K562 (cell line): Measurements from ENCODE around the gene PACSIN3. TPM values are rescaled to one million over a fixed set of nuclear protein-coding genes. Genes with fewer than 3 reads are reported as not detected.

Source experiments
- BCOR ChIP-seq: fragments of 450-650 bp; IDR thresholded peaks from 2 replicates; pipeline ENCODE4 v1.6.1; 2016
- SMARCC2 ChIP-seq: fragments of 450-650 bp; IDR thresholded peaks from 2 replicates; pipeline ENCODE4 v1.6.1; 2017; ENCODE audit warnings: antibody characterized with exemption, moderate library complexity, mild to moderate bottlenecking, low read depth
- TAF1 ChIP-seq: IDR thresholded peaks from 2 replicates; pipeline ENCODE4 v1.6.1; 2011; ENCODE audit warnings: mild to moderate bottlenecking, low read length, moderate library complexity; ENCODE audit not compliant: insufficient read depth, control insufficient read depth, severe bottlenecking; ENCODE audit errors: extremely low read depth
- TEAD2 ChIP-seq: fragments of 450-650 bp; IDR thresholded peaks from 2 replicates; pipeline ENCODE4 v1.6.1; 2016; ENCODE audit warnings: missing genetic modification characterization, control low read depth, missing compliant biosample characterization
- U2AF1 ChIP-seq: fragments of 200-400 bp; formaldehyde crosslinking; optimal IDR thresholded peaks from 2 replicates; pipeline ENCODE3; 2017; ENCODE audit warnings: mild to moderate bottlenecking, low read depth, low read length, moderate library complexity
- XRCC5 ChIP-seq: fragments of 200-400 bp; formaldehyde crosslinking; IDR thresholded peaks from 2 replicates; pipeline ENCODE4 v1.6.1; 2017; ENCODE audit warnings: low read depth, mild to moderate bottlenecking, low read length
- ZNF146 ChIP-seq: IDR thresholded peaks from one replicate; pipeline ENCODE4 v1.6.1; 2018; ENCODE audit warnings: missing compliant biosample characterization; ENCODE audit not compliant: unreplicated experiment
- ZNF717 ChIP-seq: fragments of 250-450 bp; sonication (Bioruptor Pico); IDR thresholded peaks from 2 replicates; pipeline ENCODE4 v1.5.0; 2021
- polyA plus RNA-seq, 8 experiments: library from polyadenylated mRNA; depleted of rRNA in 4 of 8; stranded (reverse) in 5 of 8; unstranded in 3 of 8; fragments of >200 nt; fragmentation: Nextera tagmentation in 2 of 8; fragmentation: Illumina TruSeq in 1 of 8; extraction: Ambion mirVana in 2 of 8; extraction: Trizol in 1 of 8; gene quantifications; 2 replicates each; pipeline versions ENCODE4 v1.2.1 to v1.2.3, GENCODE V29; 2011 to 2014; ENCODE audit warnings: inconsistent platforms in 1 of 8, missing spikeins in 1 of 8
- total RNA-seq, 7 experiments: library from RNA; depleted of rRNA in 6 of 7; stranded (reverse); fragments of >200 nt in 6 of 7; fragmentation: Illumina TruSeq in 2 of 7; extraction: Trizol in 2 of 7; gene quantifications; 2 replicates each; pipeline versions ENCODE4 v1.2.1 to v1.2.3, GENCODE V29; 2011 to 2021; ENCODE audit warnings: low replicate concordance in 1 of 7
- TF ChIP-seq, protein P1 (sequence below): fragments of 200-600 bp; sonication (generic); IDR thresholded peaks from one replicate; pipeline ENCODE4 v1.6.1; 2012; ENCODE audit warnings: mild to moderate bottlenecking, low read depth, low read length, inconsistent platforms
- TF ChIP-seq, protein P2 (sequence below), 3 experiments: fragments of 200-800 bp in 1 of 3; fragments of 250-450 bp in 1 of 3; fragments of 450-650 bp in 1 of 3; sonication (Bioruptor Pico) in 1 of 3; sonication (Bioruptor generic) in 1 of 3; formaldehyde crosslinking in 1 of 3; IDR thresholded peaks; 2 replicates each; pipeline versions ENCODE4 v1.6.1 to v1.8.0; 2016 to 2022; ENCODE audit warnings: mild to moderate bottlenecking in 2 of 3, missing genetic modification characterization in 2 of 3, missing compliant biosample characterization in 1 of 3, moderate library complexity in 1 of 3
- TF ChIP-seq, protein P3 (sequence below): sonication (generic); formaldehyde crosslinking; IDR thresholded peaks from 2 replicates; pipeline ENCODE4 v1.8.0; 2023; ENCODE audit warnings: mild to moderate bottlenecking, missing genetic modification reagents

The PACSIN3 gene
- total and polyA plus RNA-seq, 9 of the 15 experiments (the other 6 are each of a cell fraction or from before 2014, with no cell fraction given): 0.13 to 18.1 (median 7.1) TPM

DNA sequence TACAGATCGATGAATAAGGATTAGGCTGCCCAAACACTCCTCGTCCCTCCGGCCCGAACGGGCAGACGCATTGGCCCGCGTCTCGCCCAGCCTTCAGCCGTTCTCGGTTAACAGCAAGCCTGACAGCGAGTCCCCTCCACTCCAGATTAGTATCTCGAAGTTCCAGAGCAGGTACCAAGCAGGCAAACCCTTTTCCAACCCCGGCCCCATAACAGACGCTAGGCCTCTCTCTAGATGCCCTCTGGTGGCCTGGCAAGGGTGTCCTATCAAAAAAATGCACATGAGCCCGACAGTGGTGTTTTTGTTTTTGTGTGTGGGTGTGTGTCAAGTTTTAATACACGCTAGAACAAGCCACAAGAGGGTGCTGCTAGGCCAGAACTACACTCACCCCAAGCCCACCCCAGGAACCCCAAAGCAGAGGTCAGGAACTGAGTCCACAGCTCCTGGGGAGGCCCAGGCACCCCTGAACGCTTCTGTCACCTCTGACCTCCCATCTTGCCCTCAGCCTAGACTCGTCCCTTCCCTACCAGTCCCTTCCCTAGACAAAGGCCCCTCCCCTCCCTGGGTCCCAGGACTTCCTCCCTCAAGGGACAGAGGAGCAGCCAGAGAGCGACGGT, 8.9 kb downstream of the PACSIN3 start (continued):
- TF ChIP-seq, protein P1, sequence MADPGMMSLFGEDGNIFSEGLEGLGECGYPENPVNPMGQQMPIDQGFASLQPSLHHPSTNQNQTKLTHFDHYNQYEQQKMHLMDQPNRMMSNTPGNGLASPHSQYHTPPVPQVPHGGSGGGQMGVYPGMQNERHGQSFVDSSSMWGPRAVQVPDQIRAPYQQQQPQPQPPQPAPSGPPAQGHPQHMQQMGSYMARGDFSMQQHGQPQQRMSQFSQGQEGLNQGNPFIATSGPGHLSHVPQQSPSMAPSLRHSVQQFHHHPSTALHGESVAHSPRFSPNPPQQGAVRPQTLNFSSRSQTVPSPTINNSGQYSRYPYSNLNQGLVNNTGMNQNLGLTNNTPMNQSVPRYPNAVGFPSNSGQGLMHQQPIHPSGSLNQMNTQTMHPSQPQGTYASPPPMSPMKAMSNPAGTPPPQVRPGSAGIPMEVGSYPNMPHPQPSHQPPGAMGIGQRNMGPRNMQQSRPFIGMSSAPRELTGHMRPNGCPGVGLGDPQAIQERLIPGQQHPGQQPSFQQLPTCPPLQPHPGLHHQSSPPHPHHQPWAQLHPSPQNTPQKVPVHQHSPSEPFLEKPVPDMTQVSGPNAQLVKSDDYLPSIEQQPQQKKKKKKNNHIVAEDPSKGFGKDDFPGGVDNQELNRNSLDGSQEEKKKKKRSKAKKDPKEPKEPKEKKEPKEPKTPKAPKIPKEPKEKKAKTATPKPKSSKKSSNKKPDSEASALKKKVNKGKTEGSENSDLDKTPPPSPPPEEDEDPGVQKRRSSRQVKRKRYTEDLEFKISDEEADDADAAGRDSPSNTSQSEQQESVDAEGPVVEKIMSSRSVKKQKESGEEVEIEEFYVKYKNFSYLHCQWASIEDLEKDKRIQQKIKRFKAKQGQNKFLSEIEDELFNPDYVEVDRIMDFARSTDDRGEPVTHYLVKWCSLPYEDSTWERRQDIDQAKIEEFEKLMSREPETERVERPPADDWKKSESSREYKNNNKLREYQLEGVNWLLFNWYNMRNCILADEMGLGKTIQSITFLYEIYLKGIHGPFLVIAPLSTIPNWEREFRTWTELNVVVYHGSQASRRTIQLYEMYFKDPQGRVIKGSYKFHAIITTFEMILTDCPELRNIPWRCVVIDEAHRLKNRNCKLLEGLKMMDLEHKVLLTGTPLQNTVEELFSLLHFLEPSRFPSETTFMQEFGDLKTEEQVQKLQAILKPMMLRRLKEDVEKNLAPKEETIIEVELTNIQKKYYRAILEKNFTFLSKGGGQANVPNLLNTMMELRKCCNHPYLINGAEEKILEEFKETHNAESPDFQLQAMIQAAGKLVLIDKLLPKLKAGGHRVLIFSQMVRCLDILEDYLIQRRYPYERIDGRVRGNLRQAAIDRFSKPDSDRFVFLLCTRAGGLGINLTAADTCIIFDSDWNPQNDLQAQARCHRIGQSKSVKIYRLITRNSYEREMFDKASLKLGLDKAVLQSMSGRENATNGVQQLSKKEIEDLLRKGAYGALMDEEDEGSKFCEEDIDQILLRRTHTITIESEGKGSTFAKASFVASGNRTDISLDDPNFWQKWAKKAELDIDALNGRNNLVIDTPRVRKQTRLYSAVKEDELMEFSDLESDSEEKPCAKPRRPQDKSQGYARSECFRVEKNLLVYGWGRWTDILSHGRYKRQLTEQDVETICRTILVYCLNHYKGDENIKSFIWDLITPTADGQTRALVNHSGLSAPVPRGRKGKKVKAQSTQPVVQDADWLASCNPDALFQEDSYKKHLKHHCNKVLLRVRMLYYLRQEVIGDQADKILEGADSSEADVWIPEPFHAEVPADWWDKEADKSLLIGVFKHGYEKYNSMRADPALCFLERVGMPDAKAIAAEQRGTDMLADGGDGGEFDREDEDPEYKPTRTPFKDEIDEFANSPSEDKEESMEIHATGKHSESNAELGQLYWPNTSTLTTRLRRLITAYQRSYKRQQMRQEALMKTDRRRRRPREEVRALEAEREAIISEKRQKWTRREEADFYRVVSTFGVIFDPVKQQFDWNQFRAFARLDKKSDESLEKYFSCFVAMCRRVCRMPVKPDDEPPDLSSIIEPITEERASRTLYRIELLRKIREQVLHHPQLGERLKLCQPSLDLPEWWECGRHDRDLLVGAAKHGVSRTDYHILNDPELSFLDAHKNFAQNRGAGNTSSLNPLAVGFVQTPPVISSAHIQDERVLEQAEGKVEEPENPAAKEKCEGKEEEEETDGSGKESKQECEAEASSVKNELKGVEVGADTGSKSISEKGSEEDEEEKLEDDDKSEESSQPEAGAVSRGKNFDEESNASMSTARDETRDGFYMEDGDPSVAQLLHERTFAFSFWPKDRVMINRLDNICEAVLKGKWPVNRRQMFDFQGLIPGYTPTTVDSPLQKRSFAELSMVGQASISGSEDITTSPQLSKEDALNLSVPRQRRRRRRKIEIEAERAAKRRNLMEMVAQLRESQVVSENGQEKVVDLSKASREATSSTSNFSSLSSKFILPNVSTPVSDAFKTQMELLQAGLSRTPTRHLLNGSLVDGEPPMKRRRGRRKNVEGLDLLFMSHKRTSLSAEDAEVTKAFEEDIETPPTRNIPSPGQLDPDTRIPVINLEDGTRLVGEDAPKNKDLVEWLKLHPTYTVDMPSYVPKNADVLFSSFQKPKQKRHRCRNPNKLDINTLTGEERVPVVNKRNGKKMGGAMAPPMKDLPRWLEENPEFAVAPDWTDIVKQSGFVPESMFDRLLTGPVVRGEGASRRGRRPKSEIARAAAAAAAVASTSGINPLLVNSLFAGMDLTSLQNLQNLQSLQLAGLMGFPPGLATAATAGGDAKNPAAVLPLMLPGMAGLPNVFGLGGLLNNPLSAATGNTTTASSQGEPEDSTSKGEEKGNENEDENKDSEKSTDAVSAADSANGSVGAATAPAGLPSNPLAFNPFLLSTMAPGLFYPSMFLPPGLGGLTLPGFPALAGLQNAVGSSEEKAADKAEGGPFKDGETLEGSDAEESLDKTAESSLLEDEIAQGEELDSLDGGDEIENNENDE: no peak
- TF ChIP-seq, protein P2, sequence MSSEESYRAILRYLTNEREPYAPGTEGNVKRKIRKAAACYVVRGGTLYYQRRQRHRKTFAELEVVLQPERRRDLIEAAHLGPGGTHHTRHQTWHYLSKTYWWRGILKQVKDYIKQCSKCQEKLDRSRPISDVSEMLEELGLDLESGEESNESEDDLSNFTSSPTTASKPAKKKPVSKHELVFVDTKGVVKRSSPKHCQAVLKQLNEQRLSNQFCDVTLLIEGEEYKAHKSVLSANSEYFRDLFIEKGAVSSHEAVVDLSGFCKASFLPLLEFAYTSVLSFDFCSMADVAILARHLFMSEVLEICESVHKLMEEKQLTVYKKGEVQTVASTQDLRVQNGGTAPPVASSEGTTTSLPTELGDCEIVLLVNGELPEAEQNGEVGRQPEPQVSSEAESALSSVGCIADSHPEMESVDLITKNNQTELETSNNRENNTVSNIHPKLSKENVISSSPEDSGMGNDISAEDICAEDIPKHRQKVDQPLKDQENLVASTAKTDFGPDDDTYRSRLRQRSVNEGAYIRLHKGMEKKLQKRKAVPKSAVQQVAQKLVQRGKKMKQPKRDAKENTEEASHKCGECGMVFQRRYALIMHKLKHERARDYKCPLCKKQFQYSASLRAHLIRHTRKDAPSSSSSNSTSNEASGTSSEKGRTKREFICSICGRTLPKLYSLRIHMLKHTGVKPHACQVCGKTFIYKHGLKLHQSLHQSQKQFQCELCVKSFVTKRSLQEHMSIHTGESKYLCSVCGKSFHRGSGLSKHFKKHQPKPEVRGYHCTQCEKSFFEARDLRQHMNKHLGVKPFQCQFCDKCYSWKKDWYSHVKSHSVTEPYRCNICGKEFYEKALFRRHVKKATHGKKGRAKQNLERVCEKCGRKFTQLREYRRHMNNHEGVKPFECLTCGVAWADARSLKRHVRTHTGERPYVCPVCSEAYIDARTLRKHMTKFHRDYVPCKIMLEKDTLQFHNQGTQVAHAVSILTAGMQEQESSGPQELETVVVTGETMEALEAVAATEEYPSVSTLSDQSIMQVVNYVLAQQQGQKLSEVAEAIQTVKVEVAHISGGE (CRISPR knock-in tag; IDR thresholded peaks at IDR 0.05): peak in 1 of 3 experiments; percentile 49; a peak in 1 of 6 replicates
- TF ChIP-seq TAF1 (no peak), ZNF146 (CRISPR knock-in tag) (no peak), XRCC5 (peak; percentile 61; the same call in 1 of the 2 replicates), TEAD2 (tag) (no peak), SMARCC2 (no peak), U2AF1 (no peak), BCOR (no peak), ZNF717 (CRISPR knock-in tag) (no peak)
- TF ChIP-seq, protein P3, sequence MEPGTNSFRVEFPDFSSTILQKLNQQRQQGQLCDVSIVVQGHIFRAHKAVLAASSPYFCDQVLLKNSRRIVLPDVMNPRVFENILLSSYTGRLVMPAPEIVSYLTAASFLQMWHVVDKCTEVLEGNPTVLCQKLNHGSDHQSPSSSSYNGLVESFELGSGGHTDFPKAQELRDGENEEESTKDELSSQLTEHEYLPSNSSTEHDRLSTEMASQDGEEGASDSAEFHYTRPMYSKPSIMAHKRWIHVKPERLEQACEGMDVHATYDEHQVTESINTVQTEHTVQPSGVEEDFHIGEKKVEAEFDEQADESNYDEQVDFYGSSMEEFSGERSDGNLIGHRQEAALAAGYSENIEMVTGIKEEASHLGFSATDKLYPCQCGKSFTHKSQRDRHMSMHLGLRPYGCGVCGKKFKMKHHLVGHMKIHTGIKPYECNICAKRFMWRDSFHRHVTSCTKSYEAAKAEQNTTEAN: no peak
